HCT116 (cell line): ENCODE results near the gene NXPE3.

ENCODE experiments used
- EZH2 ChIP-seq: fragments of 200-600 bp; sonication (generic); IDR thresholded peaks from 2 replicates; pipeline ENCODE4 v1.6.1; 2017; ENCODE audit warnings: antibody characterized with exemption, mixed run types
- POLR2A ChIP-seq: IDR thresholded peaks from 2 replicates; pipeline ENCODE4 v1.7.0; 2011; ENCODE audit warnings: borderline replicate concordance; ENCODE audit not compliant: insufficient read depth, insufficient read length; ENCODE audit errors: extremely low read depth
- RAD21 ChIP-seq: IDR thresholded peaks from 2 replicates; pipeline ENCODE4 v1.6.1; 2012; ENCODE audit warnings: low read depth, mild to moderate bottlenecking
- SIN3A ChIP-seq: IDR thresholded peaks from 2 replicates; pipeline ENCODE4 v1.6.1; 2012; ENCODE audit warnings: low read depth
- TF ChIP-seq, protein P1 (sequence below), 3 experiments: fragments of 200-600 bp in 1 of 3; sonication (generic) in 1 of 3; IDR thresholded peaks in 2 of 3; conservative IDR thresholded peaks in 1 of 3; 2 replicates each; pipeline ENCODE4 v1.5.1; 2012 to 2017; ENCODE audit warnings: low read depth in 2 of 3, low read length in 2 of 3, antibody characterized with exemption in 1 of 3, borderline replicate concordance in 1 of 3, control low read depth in 1 of 3, mild to moderate bottlenecking in 1 of 3, mixed read lengths in 1 of 3, mixed run types in 1 of 3, moderate library complexity in 1 of 3; ENCODE audit not compliant: insufficient read depth in 1 of 3

DNA sequence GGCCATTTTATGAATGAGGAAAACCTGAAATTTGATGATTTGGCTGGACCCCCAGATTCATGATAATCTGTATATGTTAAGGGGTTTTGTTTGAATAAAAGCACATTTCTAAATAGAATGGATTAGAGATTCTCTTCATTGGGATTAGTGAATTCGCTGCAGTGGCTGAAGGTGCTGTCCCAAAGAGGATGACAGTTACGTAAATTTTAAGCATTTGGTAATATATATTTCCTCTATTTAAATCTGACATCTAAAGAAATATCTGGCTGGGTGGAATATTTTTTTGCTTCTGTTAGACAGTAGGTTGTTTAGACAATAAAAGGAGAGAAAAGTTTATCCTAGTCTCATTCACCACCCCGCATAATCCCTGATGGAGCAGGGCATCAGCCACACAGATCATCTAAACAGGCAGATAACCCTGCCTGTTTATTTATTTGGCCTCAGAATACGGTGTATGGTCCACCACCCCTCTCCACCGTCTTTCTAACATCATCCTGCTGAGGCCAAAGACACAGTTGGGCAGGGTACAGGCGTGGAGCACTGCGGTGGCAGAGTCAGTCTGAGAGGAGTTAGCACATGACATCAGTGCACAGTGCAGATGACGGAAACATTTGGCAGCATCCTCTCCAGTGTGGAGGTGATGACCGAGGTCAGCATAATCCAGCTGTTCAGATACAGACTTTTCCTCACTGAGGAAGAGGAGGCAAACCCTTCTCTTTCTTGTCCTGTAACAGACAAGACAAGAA, 49.9 kb downstream of the NXPE3 start:
- TF ChIP-seq, protein P1, sequence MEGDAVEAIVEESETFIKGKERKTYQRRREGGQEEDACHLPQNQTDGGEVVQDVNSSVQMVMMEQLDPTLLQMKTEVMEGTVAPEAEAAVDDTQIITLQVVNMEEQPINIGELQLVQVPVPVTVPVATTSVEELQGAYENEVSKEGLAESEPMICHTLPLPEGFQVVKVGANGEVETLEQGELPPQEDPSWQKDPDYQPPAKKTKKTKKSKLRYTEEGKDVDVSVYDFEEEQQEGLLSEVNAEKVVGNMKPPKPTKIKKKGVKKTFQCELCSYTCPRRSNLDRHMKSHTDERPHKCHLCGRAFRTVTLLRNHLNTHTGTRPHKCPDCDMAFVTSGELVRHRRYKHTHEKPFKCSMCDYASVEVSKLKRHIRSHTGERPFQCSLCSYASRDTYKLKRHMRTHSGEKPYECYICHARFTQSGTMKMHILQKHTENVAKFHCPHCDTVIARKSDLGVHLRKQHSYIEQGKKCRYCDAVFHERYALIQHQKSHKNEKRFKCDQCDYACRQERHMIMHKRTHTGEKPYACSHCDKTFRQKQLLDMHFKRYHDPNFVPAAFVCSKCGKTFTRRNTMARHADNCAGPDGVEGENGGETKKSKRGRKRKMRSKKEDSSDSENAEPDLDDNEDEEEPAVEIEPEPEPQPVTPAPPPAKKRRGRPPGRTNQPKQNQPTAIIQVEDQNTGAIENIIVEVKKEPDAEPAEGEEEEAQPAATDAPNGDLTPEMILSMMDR (IDR thresholded peaks at IDR 0.05 in 2 of 3, conservative IDR thresholded peaks at IDR 0.05 in 1 of 3; ENCODE audit: borderline replicate concordance in 1 of 3, insufficient read depth in 1 of 3, low read depth in 2 of 3, low read length in 2 of 3): no peak
- TF ChIP-seq RAD21 (no peak), POLR2A (no peak), SIN3A (no peak), EZH2 (no peak)
